CD4-positive, alpha-beta T cell (primary cell): ENCODE results near the gene TBCEL. TPM values are rescaled to one million over a fixed set of nuclear protein-coding genes. Genes with fewer than 3 reads are reported as not detected.

ENCODE experiments used
- ATAC-seq: fragments of 200-7000 bp; cut with Tn5 transposase; one replicate; pipeline ENCODE4 v1.10.0; 2022; ENCODE audit warnings: mild to moderate bottlenecking; ENCODE audit not compliant: poor library complexity
- CTCF ChIA-PET: fragments of 350-600 bp; sonication (Branson Sonifier 250); formaldehyde crosslinking; loops from one replicate; lab custom pipeline; 2021; ENCODE audit warnings: antibody characterized with exemption, inconsistent platforms; lab: Charles Lee
- POLR2A ChIA-PET: fragments of 350-600 bp; sonication (Branson Sonifier 250); formaldehyde crosslinking; loops from one replicate; lab custom pipeline; 2021; ENCODE audit warnings: antibody characterized with exemption, inconsistent platforms; lab: Charles Lee
- DNase-seq, 14 experiments: peaks; one replicate each; pipeline ENCODE4 v3.0.0-alpha.2; 2013 to 2020; ENCODE audit warnings: mixed read lengths in 2 of 14
- H3K27ac ChIP-seq, 2 donors: one replicate each; pipeline versions ENCODE4 v1.5.1 to v1.7.0; 2013; ENCODE audit warnings: low read length in 2 of 2, low read depth in 1 of 2, mild to moderate bottlenecking in 1 of 2
- H3K27me3 ChIP-seq, 2 experiments: 1 replicate in 1 of 2; 2 replicates in 1 of 2; pipeline versions ENCODE4 v1.6.1 to v1.7.0; 2013; ENCODE audit warnings: low read length in 2 of 2, control low read depth in 1 of 2, mild to moderate bottlenecking in 1 of 2, moderate library complexity in 1 of 2; ENCODE audit not compliant: insufficient read depth in 2 of 2, control insufficient read depth in 1 of 2
- H3K36me3 ChIP-seq: one replicate; pipeline ENCODE4 v1.6.1; 2013; ENCODE audit warnings: low read length, control low read depth; ENCODE audit not compliant: insufficient read depth
- H3K4me1 ChIP-seq: one replicate; pipeline ENCODE4 v1.6.1; 2013; ENCODE audit warnings: low read length, control low read depth; ENCODE audit not compliant: insufficient read depth
- H3K4me3 ChIP-seq: one replicate; pipeline ENCODE4 v1.5.1; 2013; ENCODE audit warnings: mild to moderate bottlenecking, low read length, moderate library complexity
- H3K9me3 ChIP-seq, 2 experiments: 1 replicate in 1 of 2; 2 replicates in 1 of 2; pipeline versions ENCODE4 v1.6.1 to v1.7.0; 2013; ENCODE audit warnings: low read length in 2 of 2, mild to moderate bottlenecking in 2 of 2, control low read depth in 1 of 2, moderate library complexity in 1 of 2; ENCODE audit not compliant: control insufficient read depth in 1 of 2, insufficient read depth in 1 of 2
- H3K27ac Mint-ChIP-seq: one replicate; pipeline ENCODE4 v1.8.0; 2020; ENCODE audit warnings: mixed read lengths
- H3K27me3 Mint-ChIP-seq: one replicate; pipeline ENCODE4 v1.8.0; 2021; ENCODE audit warnings: mixed read lengths
- H3K36me3 Mint-ChIP-seq: one replicate; pipeline ENCODE4 v1.8.0; 2021; ENCODE audit warnings: low read depth, mixed read lengths
- H3K4me1 Mint-ChIP-seq: one replicate; pipeline ENCODE4 v1.8.0; 2021; ENCODE audit warnings: low read depth, mixed read lengths
- H3K4me3 Mint-ChIP-seq: one replicate; pipeline ENCODE4 v1.8.0; 2020; ENCODE audit warnings: mild to moderate bottlenecking, mixed read lengths
- H3K9me3 Mint-ChIP-seq: one replicate; pipeline ENCODE4 v1.8.0; 2020; ENCODE audit warnings: mixed read lengths
- CTCF ChIP-seq: fragments of 200-600 bp; IDR thresholded peaks from one replicate; pipeline ENCODE4 v1.8.0; 2022; ENCODE audit warnings: antibody characterized with exemption, mild to moderate bottlenecking
- intact Hi-C, 2 experiments: fragments of 100-400 bp; cut with DNase I in 1 of 2; cut with micrococcal nuclease in 1 of 2; formaldehyde crosslinking; loops; one replicate each; pipeline versions ENCODE4 v1.15.1 to v1.9.0; 2023 to 2025; cut with DNase I, micrococcal nuclease
- total RNA-seq, 174 experiments: library from RNA in 2 of 174; stranded (reverse) in 2 of 174; gene quantifications; one replicate each; pipeline ENCODE4 v1.2.3 and lab custom pipeline; 2021 to 2026

TBCEL gene
- total RNA-seq, 2 experiments from 2014 or later: 19.4 to 20.3 TPM

- Mint-ChIP-seq H3K36me3 (no peaks in the 10 kb centered on the region), H3K4me3 (no peak overlapping the region), H3K27ac (no peak overlapping the region), H3K27me3 (peaks cover 63% of the 10 kb centered on the region), H3K9me3 (no peaks in the 10 kb centered on the region), H3K4me1 (no peaks in the 10 kb centered on the region)
- CTCF ChIA-PET: no interaction called here
- Histone ChIP-seq H3K4me1 (no peaks in the 10 kb centered on the region), H3K27me3 (peaks cover 10 to 32% of the 10 kb centered on the region in 2 experiments), H3K27ac (no peak overlapping the region), H3K4me3 (no peak overlapping the region), H3K9me3 (peaks cover 0 to 7% of the 10 kb centered on the region in 2 experiments), H3K36me3 (no peaks in the 10 kb centered on the region)
- POLR2A ChIA-PET: no interaction called here
- ATAC-seq (no peak), DNase-seq (no peak)
- intact Hi-C loops: no loop called here
- TF ChIP-seq CTCF: no peak
Observed at GRCh38 chr11:121004206-121004840, 19.6 kb upstream of the TBCEL start.

GRCh38 chr11:121006922-121007321, 17.0 kb upstream of the TBCEL start:
- Histone ChIP-seq H3K27me3 (peaks cover 10 to 27% of the 10 kb centered on the region in 2 experiments), H3K27ac (no peak overlapping the region), H3K9me3 (peaks cover 0 to 7% of the 10 kb centered on the region in 2 experiments), H3K36me3 (no peaks in the 10 kb centered on the region), H3K4me1 (no peaks in the 10 kb centered on the region), H3K4me3 (no peak overlapping the region)
- ChIA-PET POLR2A (no interaction called here), CTCF (no interaction called here)
- no peak overlapping the region for H3K4me3 Mint-ChIP-seq
- ATAC-seq: no peak
- intact Hi-C loops: no loop called here
- no peak overlapping the region for H3K27ac Mint-ChIP-seq
- H3K27me3 Mint-ChIP-seq: peaks cover 55% of the 10 kb centered on the region
- H3K4me1 Mint-ChIP-seq: no peaks in the 10 kb centered on the region
- no peak for DNase-seq
- H3K36me3 Mint-ChIP-seq: no peaks in the 10 kb centered on the region
- H3K9me3 Mint-ChIP-seq: no peaks in the 10 kb centered on the region
- TF ChIP-seq CTCF: no peak

GRCh38 chr11:121008551-121008950, 15.4 kb upstream of the TBCEL start:
- peaks cover 10 to 27% of the 10 kb centered on the region in 2 experiments for H3K27me3 ChIP-seq
- H3K27ac ChIP-seq: no peak overlapping the region
- Mint-ChIP-seq H3K4me3 (no peak overlapping the region), H3K27me3 (peaks cover 55% of the 10 kb centered on the region), H3K27ac (no peak overlapping the region), H3K9me3 (no peaks in the 10 kb centered on the region), H3K36me3 (no peaks in the 10 kb centered on the region), H3K4me1 (no peaks in the 10 kb centered on the region)
- no peaks in the 10 kb centered on the region for H3K4me1 ChIP-seq
- ATAC-seq: no peak
- intact Hi-C loops: no loop called here
- no peak for DNase-seq
- H3K36me3 ChIP-seq: no peaks in the 10 kb centered on the region
- CTCF ChIA-PET: no interaction called here
- peaks cover 0 to 7% of the 10 kb centered on the region in 2 experiments for H3K9me3 ChIP-seq
- POLR2A ChIA-PET: no interaction called here
- TF ChIP-seq CTCF: no peak
- no peak overlapping the region for H3K4me3 ChIP-seq
